SK-N-SH (cell line): ENCODE data around the gene SLC36A2.

Experiments used
- CHD2 ChIP-seq: fragments of 150-350 bp; IDR thresholded peaks from 2 replicates; pipeline ENCODE4 v1.6.1; 2018; ENCODE audit warnings: low read length; ENCODE audit not compliant: partially characterized antibody
- EP300 ChIP-seq, 2 experiments: IDR thresholded peaks; 2 replicates each; pipeline versions ENCODE4 v1.4.0 to v1.6.1; 2012; ENCODE audit warnings: borderline replicate concordance in 1 of 2, low read depth in 1 of 2, low read length in 1 of 2
- FOXM1 ChIP-seq: IDR thresholded peaks from 2 replicates; pipeline ENCODE4 v1.4.0; 2012; ENCODE audit warnings: low read depth, mild to moderate bottlenecking
- NFIC ChIP-seq: IDR thresholded peaks from 2 replicates; pipeline ENCODE4 v1.4.0; 2012; ENCODE audit warnings: borderline replicate concordance
- POLR2AphosphoS5 ChIP-seq: IDR thresholded peaks from 2 replicates; pipeline ENCODE4 v1.6.1; 2012; ENCODE audit warnings: low read depth, low read length
- RAD21 ChIP-seq: IDR thresholded peaks from 2 replicates; pipeline ENCODE4 v1.6.1; 2012; ENCODE audit warnings: mild to moderate bottlenecking, low read length
- YY1 ChIP-seq: IDR thresholded peaks from 2 replicates; pipeline ENCODE4 v1.4.0; 2012; ENCODE audit warnings: low read depth, mild to moderate bottlenecking
- TF ChIP-seq, protein P1 (sequence below): fragments of 200-600 bp; sonication (generic); IDR thresholded peaks from 2 replicates; pipeline ENCODE4 v1.6.1; 2017; ENCODE audit warnings: antibody characterized with exemption, mild to moderate bottlenecking, moderate library complexity
- TF ChIP-seq, protein P2 (sequence below): fragments of 150-350 bp; IDR thresholded peaks from 2 replicates; pipeline ENCODE4 v1.6.1; 2017; ENCODE audit warnings: antibody characterized with exemption, low read length, low read depth, borderline replicate concordance
- TF ChIP-seq, protein P3 (sequence below): fragments of 150-350 bp; IDR thresholded peaks from 2 replicates; pipeline ENCODE4 v1.6.1; 2016; ENCODE audit warnings: mild to moderate bottlenecking, low read depth, low read length
- TF ChIP-seq, protein P4 (sequence below): IDR thresholded peaks from 2 replicates; pipeline ENCODE4 v1.6.1; 2012; ENCODE audit warnings: mild to moderate bottlenecking, low read depth, low read length, moderate library complexity

DNA sequence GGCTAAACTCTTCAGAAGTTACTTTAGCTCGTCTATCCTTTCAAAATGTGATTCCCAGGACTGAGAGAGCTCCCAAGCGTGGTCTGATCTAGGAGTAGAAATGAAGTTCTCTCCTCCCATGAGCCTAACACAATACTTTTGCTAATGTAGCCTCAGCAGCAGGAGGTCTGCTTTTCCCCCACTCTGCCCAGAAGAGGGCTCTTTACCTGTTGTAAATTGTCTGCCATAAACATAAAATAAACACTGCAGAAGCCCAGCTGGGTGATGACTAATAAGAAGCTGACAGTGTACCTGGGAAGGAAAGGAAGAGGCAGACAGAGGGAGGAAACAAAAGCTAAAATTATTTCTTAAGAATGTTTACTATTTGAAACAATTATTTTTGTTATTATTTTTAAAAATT, 59.2 kb downstream of the SLC36A2 start:
- TF ChIP-seq, protein P1, sequence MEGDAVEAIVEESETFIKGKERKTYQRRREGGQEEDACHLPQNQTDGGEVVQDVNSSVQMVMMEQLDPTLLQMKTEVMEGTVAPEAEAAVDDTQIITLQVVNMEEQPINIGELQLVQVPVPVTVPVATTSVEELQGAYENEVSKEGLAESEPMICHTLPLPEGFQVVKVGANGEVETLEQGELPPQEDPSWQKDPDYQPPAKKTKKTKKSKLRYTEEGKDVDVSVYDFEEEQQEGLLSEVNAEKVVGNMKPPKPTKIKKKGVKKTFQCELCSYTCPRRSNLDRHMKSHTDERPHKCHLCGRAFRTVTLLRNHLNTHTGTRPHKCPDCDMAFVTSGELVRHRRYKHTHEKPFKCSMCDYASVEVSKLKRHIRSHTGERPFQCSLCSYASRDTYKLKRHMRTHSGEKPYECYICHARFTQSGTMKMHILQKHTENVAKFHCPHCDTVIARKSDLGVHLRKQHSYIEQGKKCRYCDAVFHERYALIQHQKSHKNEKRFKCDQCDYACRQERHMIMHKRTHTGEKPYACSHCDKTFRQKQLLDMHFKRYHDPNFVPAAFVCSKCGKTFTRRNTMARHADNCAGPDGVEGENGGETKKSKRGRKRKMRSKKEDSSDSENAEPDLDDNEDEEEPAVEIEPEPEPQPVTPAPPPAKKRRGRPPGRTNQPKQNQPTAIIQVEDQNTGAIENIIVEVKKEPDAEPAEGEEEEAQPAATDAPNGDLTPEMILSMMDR = no peak
- TF ChIP-seq NFIC (no peak), POLR2AphosphoS5 (no peak), YY1 (no peak), RAD21 (no peak), FOXM1 (no peak), EP300 (IDR thresholded peaks at IDR 0.05; ENCODE audit: borderline replicate concordance in 1 of 2, low read depth in 1 of 2, low read length in 1 of 2) (no peak), CHD2 (no peak)
- TF ChIP-seq, protein P2, sequence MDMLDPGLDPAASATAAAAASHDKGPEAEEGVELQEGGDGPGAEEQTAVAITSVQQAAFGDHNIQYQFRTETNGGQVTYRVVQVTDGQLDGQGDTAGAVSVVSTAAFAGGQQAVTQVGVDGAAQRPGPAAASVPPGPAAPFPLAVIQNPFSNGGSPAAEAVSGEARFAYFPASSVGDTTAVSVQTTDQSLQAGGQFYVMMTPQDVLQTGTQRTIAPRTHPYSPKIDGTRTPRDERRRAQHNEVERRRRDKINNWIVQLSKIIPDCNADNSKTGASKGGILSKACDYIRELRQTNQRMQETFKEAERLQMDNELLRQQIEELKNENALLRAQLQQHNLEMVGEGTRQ = no peak
- TF ChIP-seq, protein P3, sequence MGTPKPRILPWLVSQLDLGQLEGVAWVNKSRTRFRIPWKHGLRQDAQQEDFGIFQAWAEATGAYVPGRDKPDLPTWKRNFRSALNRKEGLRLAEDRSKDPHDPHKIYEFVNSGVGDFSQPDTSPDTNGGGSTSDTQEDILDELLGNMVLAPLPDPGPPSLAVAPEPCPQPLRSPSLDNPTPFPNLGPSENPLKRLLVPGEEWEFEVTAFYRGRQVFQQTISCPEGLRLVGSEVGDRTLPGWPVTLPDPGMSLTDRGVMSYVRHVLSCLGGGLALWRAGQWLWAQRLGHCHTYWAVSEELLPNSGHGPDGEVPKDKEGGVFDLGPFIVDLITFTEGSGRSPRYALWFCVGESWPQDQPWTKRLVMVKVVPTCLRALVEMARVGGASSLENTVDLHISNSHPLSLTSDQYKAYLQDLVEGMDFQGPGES = no peak
- TF ChIP-seq, protein P4, sequence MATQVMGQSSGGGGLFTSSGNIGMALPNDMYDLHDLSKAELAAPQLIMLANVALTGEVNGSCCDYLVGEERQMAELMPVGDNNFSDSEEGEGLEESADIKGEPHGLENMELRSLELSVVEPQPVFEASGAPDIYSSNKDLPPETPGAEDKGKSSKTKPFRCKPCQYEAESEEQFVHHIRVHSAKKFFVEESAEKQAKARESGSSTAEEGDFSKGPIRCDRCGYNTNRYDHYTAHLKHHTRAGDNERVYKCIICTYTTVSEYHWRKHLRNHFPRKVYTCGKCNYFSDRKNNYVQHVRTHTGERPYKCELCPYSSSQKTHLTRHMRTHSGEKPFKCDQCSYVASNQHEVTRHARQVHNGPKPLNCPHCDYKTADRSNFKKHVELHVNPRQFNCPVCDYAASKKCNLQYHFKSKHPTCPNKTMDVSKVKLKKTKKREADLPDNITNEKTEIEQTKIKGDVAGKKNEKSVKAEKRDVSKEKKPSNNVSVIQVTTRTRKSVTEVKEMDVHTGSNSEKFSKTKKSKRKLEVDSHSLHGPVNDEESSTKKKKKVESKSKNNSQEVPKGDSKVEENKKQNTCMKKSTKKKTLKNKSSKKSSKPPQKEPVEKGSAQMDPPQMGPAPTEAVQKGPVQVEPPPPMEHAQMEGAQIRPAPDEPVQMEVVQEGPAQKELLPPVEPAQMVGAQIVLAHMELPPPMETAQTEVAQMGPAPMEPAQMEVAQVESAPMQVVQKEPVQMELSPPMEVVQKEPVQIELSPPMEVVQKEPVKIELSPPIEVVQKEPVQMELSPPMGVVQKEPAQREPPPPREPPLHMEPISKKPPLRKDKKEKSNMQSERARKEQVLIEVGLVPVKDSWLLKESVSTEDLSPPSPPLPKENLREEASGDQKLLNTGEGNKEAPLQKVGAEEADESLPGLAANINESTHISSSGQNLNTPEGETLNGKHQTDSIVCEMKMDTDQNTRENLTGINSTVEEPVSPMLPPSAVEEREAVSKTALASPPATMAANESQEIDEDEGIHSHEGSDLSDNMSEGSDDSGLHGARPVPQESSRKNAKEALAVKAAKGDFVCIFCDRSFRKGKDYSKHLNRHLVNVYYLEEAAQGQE = no peak
